H1 (cell line): ENCODE measurements around the gene ADAMTS16. TPM values are rescaled to one million over a fixed set of nuclear protein-coding genes. Genes with fewer than 3 reads are reported as not detected.
A peak's percentile ranks its signal among the peaks of the same experiment; 100 is the strongest.

Experiments used
- CTCF ChIA-PET: fragments of 300-600 bp; sonication (Branson Sonifier 250); formaldehyde crosslinking; loops from one replicate; lab custom pipeline; 2021; ENCODE audit not compliant: partially characterized antibody; lab: Charles Lee
- POLR2A ChIA-PET: fragments of 300-600 bp; sonication (Branson Sonifier 250); formaldehyde crosslinking; loops from one replicate; lab custom pipeline; 2021; ENCODE audit warnings: inconsistent platforms; ENCODE audit not compliant: partially characterized antibody; lab: Charles Lee
- DNase-seq, 2 experiments: peaks; one replicate each; pipeline versions ENCODE4 v3.0.0 to v3.0.0-alpha.2; 2010 to 2022; ENCODE audit warnings: low spot score in 2 of 2, low read depth in 1 of 2, mixed read lengths in 1 of 2
- FAIRE-seq: peaks from 2 replicates; lab custom pipeline; 2011; peaks lifted over from hg19 to GRCh38; lab: Jason Lieb, UNC
- H2AFZ ChIP-seq: 2 replicates; pipeline ENCODE4 v1.8.1; 2012; ENCODE audit warnings: low read length, inconsistent platforms
- H2AK5ac ChIP-seq: 2 replicates; pipeline ENCODE4 v1.6.1; 2013; ENCODE audit warnings: low read depth, low read length
- H2BK120ac ChIP-seq: replicated peaks from 2 replicates; pipeline ENCODE3; 2013; ENCODE audit warnings: low read depth, low read length, inconsistent platforms
- H2BK12ac ChIP-seq: 2 replicates; pipeline ENCODE4 v1.6.1; 2013; ENCODE audit warnings: low read depth, low read length
- H2BK15ac ChIP-seq: 2 replicates; pipeline ENCODE4 v1.6.1; 2013; ENCODE audit warnings: low read length
- H2BK20ac ChIP-seq: 2 replicates; pipeline ENCODE4 v1.6.1; 2013; ENCODE audit warnings: low read length
- H2BK5ac ChIP-seq: 2 replicates; pipeline ENCODE4 v1.6.1; 2013; ENCODE audit warnings: low read depth, low read length
- H3K14ac ChIP-seq: 2 replicates; pipeline ENCODE4 v1.6.1; 2013; ENCODE audit warnings: inconsistent platforms; ENCODE audit not compliant: insufficient read length
- H3K18ac ChIP-seq: 2 replicates; pipeline ENCODE4 v1.6.1; 2013; ENCODE audit warnings: low read length; ENCODE audit errors: extremely low read depth
- H3K23ac ChIP-seq: 2 replicates; pipeline ENCODE4 v1.6.1; 2013; ENCODE audit warnings: inconsistent platforms; ENCODE audit not compliant: insufficient read length
- H3K23me2 ChIP-seq: 2 replicates; pipeline ENCODE4 v1.6.1; 2013; ENCODE audit warnings: low read depth, low read length
- H3K27ac ChIP-seq: 2 replicates; pipeline ENCODE4 v1.6.1; 2011; ENCODE audit warnings: low read depth, low read length, inconsistent platforms
- H3K27me3 ChIP-seq, 4 experiments: replicated peaks in 1 of 4; 1 replicate in 1 of 4; 2 replicates in 3 of 4; pipeline versions ENCODE4 v1.6.1 to v1.8.1; 2011 to 2013; ENCODE audit warnings: low read length in 3 of 4, mild to moderate bottlenecking in 3 of 4, inconsistent platforms in 2 of 4, mixed read lengths in 2 of 4, moderate library complexity in 1 of 4; ENCODE audit not compliant: control insufficient read depth in 3 of 4, insufficient read depth in 3 of 4; ENCODE audit errors: extremely low read depth in 1 of 4
- H3K36me3 ChIP-seq, 4 experiments: 2 replicates each; pipeline versions ENCODE4 v1.6.1 to v1.8.1; 2011 to 2013; ENCODE audit warnings: mild to moderate bottlenecking in 4 of 4, low read length in 3 of 4, moderate library complexity in 2 of 4, control low read depth in 1 of 4, inconsistent platforms in 1 of 4; ENCODE audit not compliant: insufficient read depth in 4 of 4, control insufficient read depth in 2 of 4
- H3K4ac ChIP-seq: replicated peaks from 2 replicates; pipeline ENCODE3; 2013; ENCODE audit warnings: low read length, low read depth, mixed read lengths, inconsistent platforms; ENCODE audit not compliant: insufficient read length
- H3K4me1 ChIP-seq, 4 experiments: replicated peaks in 1 of 4; 1 replicate in 1 of 4; 2 replicates in 3 of 4; pipeline versions ENCODE4 v1.6.1 to v1.8.1; 2011 to 2013; ENCODE audit warnings: low read length in 3 of 4, inconsistent platforms in 2 of 4, mixed read lengths in 1 of 4; ENCODE audit not compliant: insufficient read depth in 4 of 4, control insufficient read depth in 3 of 4
- H3K4me2 ChIP-seq, 2 experiments: 2 replicates each; pipeline versions ENCODE4 v1.6.1 to v1.8.1; 2011 to 2013; ENCODE audit warnings: low read depth in 2 of 2, low read length in 2 of 2, control low read depth in 1 of 2, inconsistent platforms in 1 of 2, mild to moderate bottlenecking in 1 of 2; ENCODE audit not compliant: insufficient read depth in 1 of 2
- H3K4me3 ChIP-seq, 4 experiments: fragments of 200-600, 300-600 bp in 1 of 4; sonication (generic), shearing (Covaris generic), sonication (Bioruptor Twin) in 1 of 4; 2 replicates each; pipeline versions ENCODE4 v1.5.1 to v1.8.1; 2011 to 2016; ENCODE audit warnings: low read length in 4 of 4, low read depth in 3 of 4, control low read depth in 2 of 4, inconsistent platforms in 2 of 4, mild to moderate bottlenecking in 2 of 4, mixed read lengths in 1 of 4, moderate library complexity in 1 of 4; ENCODE audit not compliant: insufficient read depth in 2 of 4; ENCODE audit errors: extremely low read depth in 1 of 4
- H3K56ac ChIP-seq: replicated peaks from 2 replicates; pipeline ENCODE3; 2013; ENCODE audit warnings: low read depth, mild to moderate bottlenecking, mixed read lengths, low read length, inconsistent platforms; ENCODE audit not compliant: insufficient read length
- H3K79me1 ChIP-seq: 2 replicates; pipeline ENCODE4 v1.6.1; 2013; ENCODE audit warnings: low read depth, low read length, control low read depth
- H3K79me2 ChIP-seq, 2 experiments: 2 replicates each; pipeline versions ENCODE4 v1.6.1 to v1.8.1; 2012 to 2013; ENCODE audit warnings: low read length in 2 of 2, mild to moderate bottlenecking in 2 of 2, inconsistent platforms in 1 of 2; ENCODE audit not compliant: insufficient read depth in 2 of 2, control insufficient read depth in 1 of 2
- H3K9ac ChIP-seq, 4 experiments: replicated peaks in 1 of 4; 1 replicate in 1 of 4; 2 replicates in 3 of 4; pipeline versions ENCODE4 v1.6.1 to v1.8.1; 2011 to 2013; ENCODE audit warnings: low read depth in 3 of 4, low read length in 3 of 4, control low read depth in 2 of 4, mild to moderate bottlenecking in 2 of 4, moderate library complexity in 2 of 4, inconsistent platforms in 1 of 4; ENCODE audit errors: extremely low read depth in 1 of 4
- H3K9me3 ChIP-seq, 2 experiments: 2 replicates each; pipeline versions ENCODE4 v1.6.1 to v1.8.1; 2012 to 2013; ENCODE audit warnings: mild to moderate bottlenecking in 2 of 2, moderate library complexity in 2 of 2, control low read depth in 1 of 2, inconsistent platforms in 1 of 2, low read depth in 1 of 2, low read length in 1 of 2, mixed read lengths in 1 of 2; ENCODE audit not compliant: insufficient read depth in 2 of 2
- H4K20me1 ChIP-seq, 2 experiments: replicated peaks in 1 of 2; 2 replicates each; pipeline versions ENCODE3 to v1.8.1; 2011 to 2013; ENCODE audit warnings: inconsistent platforms in 2 of 2, low read length in 2 of 2, mild to moderate bottlenecking in 1 of 2; ENCODE audit not compliant: insufficient read depth in 2 of 2, control insufficient read depth in 1 of 2
- H4K5ac ChIP-seq: 2 replicates; pipeline ENCODE4 v1.6.1; 2013; ENCODE audit warnings: low read length, low read depth, mixed read lengths, inconsistent platforms; ENCODE audit not compliant: insufficient read length
- H4K8ac ChIP-seq: 2 replicates; pipeline ENCODE4 v1.8.0; 2013; ENCODE audit warnings: mild to moderate bottlenecking, moderate library complexity, low read length, inconsistent platforms; ENCODE audit not compliant: insufficient read depth; ENCODE audit errors: extremely low read depth
- H4K91ac ChIP-seq: replicated peaks from 2 replicates; pipeline ENCODE3; 2013; ENCODE audit warnings: low read length, mixed read lengths, inconsistent platforms; ENCODE audit not compliant: insufficient read length
- ASH2L ChIP-seq: fragments of 200-600, 300-600 bp; sonication (generic); IDR thresholded peaks from one replicate; pipeline ENCODE4 v1.7.1; 2017; ENCODE audit warnings: low read length
- NANOG ChIP-seq: IDR thresholded peaks from 2 replicates; pipeline ENCODE4 v1.6.1; 2011; ENCODE audit warnings: low read length, low read depth, mild to moderate bottlenecking, inconsistent platforms; ENCODE audit not compliant: insufficient read depth, poor library complexity, severe bottlenecking
- TAF7 ChIP-seq: optimal IDR thresholded peaks from 2 replicates; pipeline ENCODE3; 2011; ENCODE audit warnings: low read depth, mild to moderate bottlenecking, inconsistent platforms, low read length, moderate library complexity, borderline replicate concordance
- TCF12 ChIP-seq: IDR thresholded peaks from 2 replicates; pipeline ENCODE4 v1.6.1; 2011; ENCODE audit warnings: low read depth, mild to moderate bottlenecking, low read length
- TEAD4 ChIP-seq: IDR thresholded peaks from 2 replicates; pipeline ENCODE4 v1.6.1; 2012; ENCODE audit warnings: low read depth, low read length, inconsistent platforms, mixed read lengths
- WGBS, 2 experiments: shearing (Covaris generic) in 1 of 2; methylation state at CpG; one replicate each; pipeline versions ENCODE4 v1.1.6 to v1.1.7; 2013 to 2015; ENCODE audit warnings: low lambda C conversion rate in 2 of 2, mixed read lengths in 2 of 2, inconsistent platforms in 1 of 2, low coverage in 1 of 2, missing lambda C conversion rate in 1 of 2; ENCODE audit not compliant: insufficient replicate concordance in 2 of 2, insufficient coverage in 1 of 2, insufficient read length in 1 of 2; ENCODE audit errors: extremely low coverage in 1 of 2, missing lambda C conversion rate in 1 of 2; 5-methylcytosine and 5-hydroxymethylcytosine counted together
- polyA plus RNA-seq, 7 experiments: library from polyadenylated mRNA; depleted of rRNA in 3 of 7; stranded (reverse) in 5 of 7; unstranded in 2 of 7; fragments of >200 nt in 5 of 7; fragments of 200-250 nt in 2 of 7; gene quantifications; 1 replicate in 5 of 7; 2 replicates in 1 of 7; 4 replicates in 1 of 7; pipeline versions ENCODE4 v1.2.1 to v1.2.3, GENCODE V29; 2011 to 2013; ENCODE audit warnings: missing spikeins in 2 of 7, mixed read lengths in 2 of 7
- total RNA-seq: library from RNA; stranded (reverse); fragmentation: NEBNext Ultra II Directional; extraction: Animal tissue kit (Norgen Biotek cat#: 25700); gene quantifications from 2 replicates; pipeline ENCODE4 v1.2.1, GENCODE V29; 2021
- TF ChIP-seq, protein P1 (sequence below): IDR thresholded peaks from 2 replicates; pipeline ENCODE4 v1.6.1; 2012; ENCODE audit warnings: inconsistent platforms

Gene ADAMTS16
- total and polyA plus RNA-seq, 2 of the 8 experiments (the other 6 are each of a cell fraction or from before 2014, with no cell fraction given), result 3.7 to 16.0 TPM

- FAIRE-seq, result no peak
- Histone ChIP-seq H3K23ac (no peak overlapping the region), H3K18ac (peak overlapping the region; percentile 89), H3K23me2 (no peaks in the 10 kb centered on the region), H3K27me3 (no peaks in the 10 kb centered on the region), H4K91ac (peak overlapping the region; percentile 95), H2BK120ac (peak overlapping the region; percentile 94), H3K27ac (no peak overlapping the region), H3K36me3 (no peaks in the 10 kb centered on the region), H3K4me3 (peak overlapping the region in 1 of 4 experiments; percentile 43; a peak in 1 of 8 replicates), H2AK5ac (peak overlapping the region; percentile 88), H3K9ac (no peak overlapping the region), H3K56ac (peak overlapping the region; percentile 60), H4K8ac (peak overlapping the region; percentile 82; the same call in 1 of the 2 replicates), H3K79me1 (no peaks in the 10 kb centered on the region), H2BK15ac (no peak overlapping the region), H3K4me2 (peak overlapping the region; percentile 73 to 77; a peak in 2 of 4 replicates), H3K14ac (no peak overlapping the region), H3K4ac (peak overlapping the region; percentile 69), H4K5ac (no peak overlapping the region), H4K20me1 (no peaks in the 10 kb centered on the region), H3K79me2 (no peaks in the 10 kb centered on the region), H2BK12ac (peak overlapping the region; percentile 94), H2BK20ac (peak overlapping the region; percentile 73; the same call in 1 of the 2 replicates), H2BK5ac (peak overlapping the region; percentile 91; the same call in 1 of the 2 replicates), H2AFZ (no peak overlapping the region), H3K4me1 (peaks cover 23 to 40% (median 32%) of the 10 kb centered on the region in 4 experiments), H3K9me3 (no peaks in the 10 kb centered on the region)
- WGBS, 2 experiments, result 51% methylated on average over 14 of the region's 14 CpGs; no CpG with 5 or more reads in 1 of the 2 experiments
- DNase-seq, result no peak
- TF ChIP-seq NANOG, result peak; percentile 10
- TF ChIP-seq TCF12, result no peak
- peak; percentile 72 for TF ChIP-seq TEAD4
- peak; percentile 17 for TF ChIP-seq TAF7
- TF ChIP-seq, protein P1, sequence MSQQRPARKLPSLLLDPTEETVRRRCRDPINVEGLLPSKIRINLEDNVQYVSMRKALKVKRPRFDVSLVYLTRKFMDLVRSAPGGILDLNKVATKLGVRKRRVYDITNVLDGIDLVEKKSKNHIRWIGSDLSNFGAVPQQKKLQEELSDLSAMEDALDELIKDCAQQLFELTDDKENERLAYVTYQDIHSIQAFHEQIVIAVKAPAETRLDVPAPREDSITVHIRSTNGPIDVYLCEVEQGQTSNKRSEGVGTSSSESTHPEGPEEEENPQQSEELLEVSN, result 0 out of 2 replicates have a peak, but pooled peaks have one; percentile 21
- peak; percentile 22 for TF ChIP-seq ASH2L
- ChIA-PET CTCF (interaction anchor here (0.6 kb wide), 1 partner anchor 240 kb away, joined by 3 read pairs; no protein-coding TSS in a partner anchor), POLR2A (interaction anchor here (1.0 to 5.1 kb wide), 5 partner anchors 16 to 241 kb away, joined by 3 to 25 read pairs (median 4); partner anchors contain the start of genes ADAMTS16 and ICE1)
Observed at GRCh38 chr5:5181650-5182324, 41.7 kb downstream of the ADAMTS16 start.
